Upper lobe of left lung (tissue), 6 donors: ENCODE data around the gene UBE3A. TPM values are rescaled to one million over a fixed set of nuclear protein-coding genes. Genes with fewer than 3 reads are reported as not detected.

ENCODE experiments used
- ATAC-seq, 2 donors: fragments of 200-7000 bp; cut with Tn5 transposase; one replicate each; pipeline ENCODE4 v1.9.1; 2022; ENCODE audit warnings: mild to moderate bottlenecking in 2 of 2, moderate library complexity in 2 of 2; ENCODE audit not compliant: low FRiP score in 2 of 2
- DNase-seq, 2 donors: peaks; one replicate each; pipeline ENCODE4 v3.0.0-alpha.2; 2019 to 2020
- H3K27ac ChIP-seq, 4 donors: fragments of 200-600 bp; sonication (generic); one replicate each; pipeline ENCODE4 v1.5.1; 2016 to 2019
- H3K27me3 ChIP-seq, 4 donors: fragments of 200-600 bp; sonication (generic); one replicate each; pipeline ENCODE4 v1.5.1; 2017 to 2019
- H3K36me3 ChIP-seq, 4 donors: fragments of 200-600 bp; sonication (generic); one replicate each; pipeline ENCODE4 v1.5.1; 2016 to 2019
- H3K4me1 ChIP-seq, 4 donors: fragments of 200-600 bp; sonication (generic); one replicate each; pipeline ENCODE4 v1.5.1; 2018 to 2019
- H3K4me3 ChIP-seq, 4 donors: fragments of 200-600 bp; sonication (generic); one replicate each; pipeline ENCODE4 v1.5.1; 2017 to 2019; ENCODE audit warnings: mild to moderate bottlenecking in 2 of 4, moderate library complexity in 1 of 4
- H3K9me3 ChIP-seq, 4 donors: fragments of 200-600 bp; sonication (generic); one replicate each; pipeline ENCODE4 v1.5.1; 2018 to 2019
- EP300 ChIP-seq, 4 donors: sonication (generic); formaldehyde crosslinking; IDR thresholded peaks; one replicate each; pipeline ENCODE4 v1.5.1; 2017; ENCODE audit warnings: antibody characterized with exemption in 4 of 4, control low read depth in 2 of 4
- POLR2A ChIP-seq, 4 donors: fragments of 450-650 bp; IDR thresholded peaks; one replicate each; pipeline ENCODE4 v1.5.1; 2016 to 2017; ENCODE audit warnings: antibody characterized with exemption in 4 of 4, mild to moderate bottlenecking in 2 of 4
- POLR2AphosphoS5 ChIP-seq, 2 donors: sonication (generic); formaldehyde crosslinking; IDR thresholded peaks; one replicate each; pipeline ENCODE4 v1.5.1; 2017; ENCODE audit warnings: antibody characterized with exemption in 2 of 2
- WGBS, 2 donors: methylation state at CpG; one replicate each; pipeline ENCODE4 v1.1.5; 2017 to 2018; 5-methylcytosine and 5-hydroxymethylcytosine counted together
- total RNA-seq, 6 donors: library from RNA; depleted of rRNA in 4 of 6; stranded (reverse); fragments of >200 nt in 4 of 6; gene quantifications; one replicate each; pipeline versions ENCODE4 v1.1.0 to v1.2.1, GENCODE V29; 2016 to 2021
- TF ChIP-seq, protein P1 (sequence below), 6 experiments: fragments of 450-650 bp in 4 of 6; fragments of 200-600 bp in 2 of 6; sonication (generic) in 2 of 6; IDR thresholded peaks; one replicate each; pipeline ENCODE4 v1.5.1; 2016 to 2019; ENCODE audit warnings: antibody characterized with exemption in 6 of 6
- donor health status: DM: no; HTN: no; CAD: no; lungs with moderate emphysema.
- donor health status: DM: no; HTN: yes; CAD: no; lungs with severe emphysema.

The UBE3A gene
- total RNA-seq, 6 donors from 2014 or later = 32.3 to 136 (median 87.8) TPM

DNA sequence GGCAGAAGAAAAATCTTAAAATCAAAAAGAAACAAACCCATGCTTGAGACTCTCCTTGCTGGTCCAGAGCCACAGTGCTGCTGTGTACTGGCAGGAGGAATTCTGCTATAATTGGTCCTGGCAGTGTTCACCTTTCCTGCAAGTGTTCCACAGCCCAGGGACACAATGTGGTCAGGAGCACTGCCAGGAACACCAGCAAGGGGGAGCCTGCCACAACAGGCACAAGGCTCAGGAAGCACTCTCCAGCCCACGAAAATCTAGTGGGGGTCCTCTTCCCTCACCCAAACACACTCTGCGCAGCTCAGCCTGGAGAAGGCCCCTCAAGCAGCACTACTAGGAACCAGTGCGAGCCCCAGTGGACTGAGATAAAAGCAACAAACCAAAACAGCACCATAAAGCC is 92.9 kb downstream of the UBE3A start:
- DNase-seq (no peak), ATAC-seq (no peak)
- Histone ChIP-seq H3K4me3 (no peak overlapping the region), H3K36me3 (peaks cover 0 to 35% (median 9%) of the 10 kb centered on the region in 4 donors), H3K27me3 (no peaks in the 10 kb centered on the region), H3K27ac (no peak overlapping the region), H3K9me3 (peaks cover 0 to 24% (median 8%) of the 10 kb centered on the region in 4 donors), H3K4me1 (no peaks in the 10 kb centered on the region)
- WGBS, 2 donors = 88 to 100% methylated on average over 2 to 3 of the region's 3 CpGs
- TF ChIP-seq, protein P1, sequence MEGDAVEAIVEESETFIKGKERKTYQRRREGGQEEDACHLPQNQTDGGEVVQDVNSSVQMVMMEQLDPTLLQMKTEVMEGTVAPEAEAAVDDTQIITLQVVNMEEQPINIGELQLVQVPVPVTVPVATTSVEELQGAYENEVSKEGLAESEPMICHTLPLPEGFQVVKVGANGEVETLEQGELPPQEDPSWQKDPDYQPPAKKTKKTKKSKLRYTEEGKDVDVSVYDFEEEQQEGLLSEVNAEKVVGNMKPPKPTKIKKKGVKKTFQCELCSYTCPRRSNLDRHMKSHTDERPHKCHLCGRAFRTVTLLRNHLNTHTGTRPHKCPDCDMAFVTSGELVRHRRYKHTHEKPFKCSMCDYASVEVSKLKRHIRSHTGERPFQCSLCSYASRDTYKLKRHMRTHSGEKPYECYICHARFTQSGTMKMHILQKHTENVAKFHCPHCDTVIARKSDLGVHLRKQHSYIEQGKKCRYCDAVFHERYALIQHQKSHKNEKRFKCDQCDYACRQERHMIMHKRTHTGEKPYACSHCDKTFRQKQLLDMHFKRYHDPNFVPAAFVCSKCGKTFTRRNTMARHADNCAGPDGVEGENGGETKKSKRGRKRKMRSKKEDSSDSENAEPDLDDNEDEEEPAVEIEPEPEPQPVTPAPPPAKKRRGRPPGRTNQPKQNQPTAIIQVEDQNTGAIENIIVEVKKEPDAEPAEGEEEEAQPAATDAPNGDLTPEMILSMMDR (IDR thresholded peaks at IDR 0.05) = no peak
- TF ChIP-seq EP300 (IDR thresholded peaks at IDR 0.05) = no peak
- no peak for TF ChIP-seq POLR2A (IDR thresholded peaks at IDR 0.05)
- no peak for TF ChIP-seq POLR2AphosphoS5 (IDR thresholded peaks at IDR 0.05)

DNA sequence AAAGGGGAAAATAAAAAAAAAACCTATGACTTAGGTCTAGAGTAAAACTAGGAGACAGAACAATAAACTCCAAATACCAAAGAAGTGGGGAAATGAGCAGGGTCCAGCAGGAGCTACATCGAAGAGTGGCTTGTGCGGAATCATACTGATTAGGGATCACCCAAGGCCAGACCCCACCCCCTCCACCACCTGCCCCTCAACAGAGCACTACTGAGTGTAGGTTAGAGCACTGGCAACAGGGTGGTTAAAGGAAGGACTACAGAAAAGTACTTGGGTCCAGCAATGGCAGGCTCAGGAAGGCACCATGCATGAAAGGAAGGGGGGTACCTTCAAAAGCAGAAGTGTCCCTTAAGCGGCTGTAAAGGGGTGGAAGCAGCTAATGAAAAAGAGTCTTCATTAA is 96.2 kb downstream of the UBE3A start:
- ATAC-seq (no peak), DNase-seq (no peak)
- WGBS, 2 donors = 90 to 94% methylated on average over 3 of the region's 3 CpGs
- Histone ChIP-seq H3K4me3 (no peak overlapping the region), H3K9me3 (peaks cover 0 to 18% (median 6%) of the 10 kb centered on the region in 4 donors), H3K27ac (no peak overlapping the region), H3K27me3 (no peaks in the 10 kb centered on the region), H3K36me3 (peaks cover 0 to 43% (median 26%) of the 10 kb centered on the region in 4 donors), H3K4me1 (no peaks in the 10 kb centered on the region)
- TF ChIP-seq EP300 (IDR thresholded peaks at IDR 0.05) (no peak), POLR2A (IDR thresholded peaks at IDR 0.05) (no peak), POLR2AphosphoS5 (IDR thresholded peaks at IDR 0.05) (no peak)
- TF ChIP-seq, protein P1 (IDR thresholded peaks at IDR 0.05) = no peak

GRCh38 chr15:25339431-25339830 is 99.4 kb downstream of the UBE3A start:
- H3K27ac ChIP-seq = no peak overlapping the region
- 89 to 92% methylated on average over 2 of the region's 2 CpGs for WGBS, 2 donors
- H3K27me3 ChIP-seq = no peaks in the 10 kb centered on the region
- H3K4me3 ChIP-seq = no peak overlapping the region
- ATAC-seq (no peak), DNase-seq (no peak)
- H3K9me3 ChIP-seq = peaks cover 0 to 7% (median 0%) of the 10 kb centered on the region in 4 donors
- H3K4me1 ChIP-seq = no peaks in the 10 kb centered on the region
- H3K36me3 ChIP-seq = peaks cover 0 to 55% (median 24%) of the 10 kb centered on the region in 4 donors
- TF ChIP-seq POLR2AphosphoS5 (IDR thresholded peaks at IDR 0.05) (no peak), POLR2A (IDR thresholded peaks at IDR 0.05) (no peak), EP300 (IDR thresholded peaks at IDR 0.05) (no peak)
- TF ChIP-seq, protein P1 (IDR thresholded peaks at IDR 0.05) = no peak

GRCh38 chr15:25335279-25335678 is 103.5 kb downstream of the UBE3A start:
- H3K27ac ChIP-seq = no peak overlapping the region
- DNase-seq (no peak), ATAC-seq (no peak)
- H3K27me3 ChIP-seq = no peaks in the 10 kb centered on the region
- peaks cover 0 to 58% (median 19%) of the 10 kb centered on the region in 4 donors for H3K36me3 ChIP-seq
- TF ChIP-seq EP300 (IDR thresholded peaks at IDR 0.05) = no peak
- TF ChIP-seq POLR2AphosphoS5 (IDR thresholded peaks at IDR 0.05) = no peak
- TF ChIP-seq, protein P1 (IDR thresholded peaks at IDR 0.05) = no peak
- TF ChIP-seq POLR2A (IDR thresholded peaks at IDR 0.05) = no peak
- 96 to 98% methylated on average over 4 of the region's 4 CpGs for WGBS, 2 donors
- H3K4me1 ChIP-seq = no peaks in the 10 kb centered on the region
- no peak overlapping the region for H3K4me3 ChIP-seq
- H3K9me3 ChIP-seq = no peaks in the 10 kb centered on the region

DNA sequence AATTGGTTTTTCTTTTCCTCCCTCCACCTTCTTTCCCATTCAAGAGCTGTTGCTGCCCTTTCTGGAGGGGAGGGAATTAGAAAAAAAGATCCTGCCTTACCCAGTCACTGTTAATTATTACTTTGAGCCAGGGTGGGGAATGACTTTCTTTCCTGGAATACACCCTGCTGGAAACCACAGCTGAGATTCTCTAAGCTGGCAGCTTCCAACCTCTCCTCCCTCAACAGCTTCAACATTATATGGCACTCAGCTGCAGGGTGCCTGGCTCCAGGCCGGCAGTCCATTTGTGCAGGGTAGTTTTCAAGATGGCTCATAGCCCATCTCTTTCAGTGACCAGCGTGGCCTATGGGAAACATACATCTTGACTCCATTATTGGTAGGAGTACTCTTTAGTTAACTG is 105.8 kb downstream of the UBE3A start:
- Histone ChIP-seq H3K9me3 (no peaks in the 10 kb centered on the region), H3K4me1 (no peaks in the 10 kb centered on the region), H3K4me3 (no peak overlapping the region), H3K27me3 (no peaks in the 10 kb centered on the region), H3K27ac (no peak overlapping the region), H3K36me3 (peaks cover 0 to 36% (median 6%) of the 10 kb centered on the region in 4 donors)
- DNase-seq (no peak), ATAC-seq (no peak)
- TF ChIP-seq EP300 (IDR thresholded peaks at IDR 0.05) (no peak), POLR2AphosphoS5 (IDR thresholded peaks at IDR 0.05) (no peak), POLR2A (IDR thresholded peaks at IDR 0.05) (no peak)
- TF ChIP-seq, protein P1 (IDR thresholded peaks at IDR 0.05) = no peak
- WGBS, 2 donors = 94 to 97% methylated on average over 2 of the region's 2 CpGs
